HG03460 (cell line): ENCODE measurements around the gene C7orf25.

Experiments used
- ATAC-seq: cut with Tn5 transposase; IDR thresholded peaks from one replicate; pipeline ENCODE4 v1.9.1; 2021; ENCODE audit not compliant: unreplicated experiment

C7orf25 gene

GRCh38 chr7:42911454-42912447 is at the start of gene C7orf25:
Gene C7orf25 (minus strand): TSS chr7:42912070. CDS start chr7:42910900, 1,170 bp downstream.
- peak; percentile 91 for ATAC-seq

- ATAC-seq, result no peak
These were observed 49.3 kb upstream of the C7orf25 start for GRCh38 chr7:42961170-42961569.

GRCh38 chr7:42960762-42961161 is 48.9 kb upstream of the C7orf25 start:
- no peak for ATAC-seq

- ATAC-seq, result no peak
These were observed 47.7 kb upstream of the C7orf25 start for GRCh38 chr7:42959549-42959948.

- no peak for ATAC-seq
These were observed 44.2 kb upstream of the C7orf25 start for GRCh38 chr7:42956062-42956461.

GRCh38 chr7:42953994-42954393 is 42.1 kb upstream of the C7orf25 start:
- ATAC-seq, result no peak

- no peak for ATAC-seq
These were observed 40.5 kb upstream of the C7orf25 start for GRCh38 chr7:42952328-42952727.

GRCh38 chr7:42950417-42950816 is 38.5 kb upstream of the C7orf25 start:
- no peak for ATAC-seq

GRCh38 chr7:42947521-42947920 is 35.7 kb upstream of the C7orf25 start:
- ATAC-seq, result no peak

- no peak for ATAC-seq
These were observed 34.7 kb upstream of the C7orf25 start for GRCh38 chr7:42946627-42946950.

- peak; percentile 81 for ATAC-seq
These were observed 34.2 kb upstream of the C7orf25 start for GRCh38 chr7:42945821-42946626.

- ATAC-seq, result no peak
These were observed 29.3 kb upstream of the C7orf25 start for GRCh38 chr7:42940985-42941847.

GRCh38 chr7:42939457-42940240 is 27.8 kb upstream of the C7orf25 start:
- no peak for ATAC-seq

GRCh38 chr7:42935861-42936260 is 24.0 kb upstream of the C7orf25 start:
- ATAC-seq, result no peak

GRCh38 chr7:42934291-42934690 is 22.4 kb upstream of the C7orf25 start:
- no peak for ATAC-seq

GRCh38 chr7:42932811-42933591 is 21.1 kb upstream of the C7orf25 start:
- ATAC-seq, result no peak

GRCh38 chr7:42931834-42932651 is 20.2 kb upstream of the C7orf25 start, which contains the start of the genes MRPL32 and PSMA2:
Gene MRPL32 (plus strand): TSS chr7:42932376. CDS start chr7:42932387, 11 bp downstream.
Gene PSMA2 (minus strand): TSS chr7:42932174. CDS start chr7:42932158, 16 bp downstream.
- peak; percentile 99 for ATAC-seq

GRCh38 chr7:42931447-42931833 is 19.6 kb upstream of the C7orf25 start:
- ATAC-seq, result no peak
